HG03103 (cell line): ENCODE data around the gene QKI.

Source experiments
- ATAC-seq: cut with Tn5 transposase; IDR thresholded peaks from one replicate; pipeline ENCODE4 v1.9.1; 2021; ENCODE audit warnings: low read depth; ENCODE audit not compliant: unreplicated experiment

Gene QKI

GRCh38 chr6:163390770-163391169 lies 23.7 kb upstream of the QKI start:
- no peak for ATAC-seq

GRCh38 chr6:163391985-163392384 lies 22.5 kb upstream of the QKI start:
- ATAC-seq = no peak

GRCh38 chr6:163392533-163392932 lies 22.0 kb upstream of the QKI start:
- ATAC-seq = no peak

- ATAC-seq = no peak
Measured at GRCh38 chr6:163393923-163394322, 20.6 kb upstream of the QKI start.

GRCh38 chr6:163394659-163395058 lies 19.9 kb upstream of the QKI start:
- ATAC-seq = no peak

- no peak for ATAC-seq
Measured at GRCh38 chr6:163395122-163395830, 19.2 kb upstream of the QKI start.

- no peak for ATAC-seq
Measured at GRCh38 chr6:163395831-163396185, 18.7 kb upstream of the QKI start.

GRCh38 chr6:163397326-163397725 lies 17.2 kb upstream of the QKI start:
- no peak for ATAC-seq

- ATAC-seq = no peak
Measured at GRCh38 chr6:163398115-163398514, 16.4 kb upstream of the QKI start.

- ATAC-seq = no peak
Measured at GRCh38 chr6:163398815-163399214, 15.7 kb upstream of the QKI start.

GRCh38 chr6:163400509-163400908 lies 14.0 kb upstream of the QKI start:
- no peak for ATAC-seq

GRCh38 chr6:163401039-163401885 lies 13.3 kb upstream of the QKI start:
- no peak for ATAC-seq

- ATAC-seq = no peak
Measured at GRCh38 chr6:163402616-163403015, 11.9 kb upstream of the QKI start.

- no peak for ATAC-seq
Measured at GRCh38 chr6:163404825-163405265, 9.7 kb upstream of the QKI start.

- ATAC-seq = peak; percentile 60
Measured at GRCh38 chr6:163405412-163406309, 8.9 kb upstream of the QKI start.

- ATAC-seq = peak; percentile 12
Measured at GRCh38 chr6:163406366-163406765, 8.2 kb upstream of the QKI start.

GRCh38 chr6:163406830-163407229 lies 7.7 kb upstream of the QKI start:
- ATAC-seq = no peak

GRCh38 chr6:163408352-163408991 lies 6.0 kb upstream of the QKI start:
- ATAC-seq = no peak

- ATAC-seq = no peak
Measured at GRCh38 chr6:163409712-163410111, 4.8 kb upstream of the QKI start.

GRCh38 chr6:163412341-163412740 lies 2.2 kb upstream of the QKI start:
- no peak for ATAC-seq
